Measurements from ENCODE around the gene HLA-G.

The HLA-G gene

GRCh38 chr6:29816030-29816429 is 11.6 kb upstream of the HLA-G start:
- DNase-seq (ENCODE audit: low spot score) = no peak

- no peak for DNase-seq (ENCODE audit: low spot score)
Observed at GRCh38 chr6:29818892-29819291, 8.7 kb upstream of the HLA-G start.

DNA sequence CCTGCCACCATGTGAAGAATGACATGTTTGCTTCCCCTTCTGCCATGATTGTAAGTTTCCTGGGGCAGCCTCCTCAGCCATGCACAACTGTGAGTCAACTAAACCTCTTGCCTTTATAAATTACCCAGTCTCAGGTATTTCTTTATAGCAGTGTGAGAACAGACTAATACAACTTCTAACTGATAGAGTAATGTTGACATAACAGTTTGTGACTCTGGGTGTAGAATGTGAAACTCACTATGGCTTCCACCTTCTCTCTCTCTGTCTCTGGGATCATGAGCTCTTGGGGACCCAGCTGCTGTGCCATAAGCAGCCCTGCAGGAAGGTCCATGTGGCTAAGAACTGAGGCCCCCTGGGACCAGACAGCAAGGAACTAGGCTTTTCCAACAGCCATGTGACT is 3.5 kb upstream of the HLA-G start:
- DNase-seq (ENCODE audit: low spot score) = no peak

DNA sequence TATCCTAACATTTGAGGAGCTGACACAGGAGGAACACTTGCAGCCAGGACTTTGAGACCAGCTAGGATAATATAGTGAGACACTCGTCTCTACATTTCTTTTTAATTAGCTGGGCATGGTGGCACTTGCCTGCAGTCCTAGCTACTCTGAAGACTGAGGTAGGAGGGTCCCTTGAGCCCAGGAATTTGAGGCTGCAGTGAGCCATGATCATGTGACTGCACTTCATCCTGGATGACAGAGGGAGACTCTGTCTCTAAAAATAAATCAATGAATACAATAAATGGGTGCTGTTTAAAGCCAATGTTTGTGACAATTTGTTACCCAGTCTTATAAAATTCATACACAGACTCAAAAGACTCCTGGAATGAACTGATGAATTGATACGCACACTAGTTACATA is 1.8 kb upstream of the HLA-G start:
- DNase-seq (ENCODE audit: low spot score) = no peak

GRCh38 chr6:29826271-29826670 is 1.4 kb upstream of the HLA-G start:
- no peak for DNase-seq (ENCODE audit: low spot score)

- no peak for DNase-seq (ENCODE audit: low spot score)
Observed at GRCh38 chr6:29828471-29828797, 809 bp downstream of the HLA-G start.

GRCh38 chr6:29829766-29830165 is 2.1 kb downstream of the HLA-G start:
- no peak for DNase-seq (ENCODE audit: low spot score)

DNA sequence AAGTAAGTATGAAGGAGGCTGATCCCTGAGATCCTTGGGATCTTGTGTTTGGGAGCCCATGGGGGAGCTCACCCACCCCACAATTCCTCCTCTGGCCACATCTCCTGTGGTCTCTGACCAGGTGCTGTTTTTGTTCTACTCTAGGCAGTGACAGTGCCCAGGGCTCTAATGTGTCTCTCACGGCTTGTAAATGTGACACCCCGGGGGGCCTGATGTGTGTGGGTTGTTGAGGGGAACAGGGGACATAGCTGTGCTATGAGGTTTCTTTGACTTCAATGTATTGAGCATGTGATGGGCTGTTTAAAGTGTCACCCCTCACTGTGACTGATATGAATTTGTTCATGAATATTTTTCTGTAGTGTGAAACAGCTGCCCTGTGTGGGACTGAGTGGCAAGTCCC is 2.8 kb downstream of the HLA-G start:
- DNase-seq (ENCODE audit: low spot score) = no peak

GRCh38 chr6:29831776-29832175 is 4.2 kb downstream of the HLA-G start:
- DNase-seq (ENCODE audit: low spot score) = no peak

GRCh38 chr6:29834564-29835436 is 7.2 kb downstream of the HLA-G start:
- no peak for DNase-seq (ENCODE audit: low spot score)

DNA sequence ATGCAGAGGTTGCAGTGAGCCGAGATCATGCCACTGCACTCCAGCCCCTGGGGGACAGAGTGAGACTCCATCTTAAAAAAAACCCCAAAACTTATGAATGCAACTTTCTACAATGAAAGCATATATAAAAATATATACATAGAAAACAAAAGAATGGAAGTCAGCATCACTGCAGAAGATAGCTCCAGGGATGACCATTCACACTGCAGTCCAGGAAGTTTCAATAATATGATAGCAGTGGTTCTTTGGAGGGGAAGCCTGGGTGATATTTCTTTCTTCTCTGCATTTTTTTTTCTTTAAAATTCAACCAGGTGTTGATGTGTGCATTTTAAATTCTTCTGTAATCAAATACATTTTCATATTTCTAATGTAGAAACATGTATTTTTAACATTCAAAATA is 12.3 kb downstream of the HLA-G start:
- no peak for DNase-seq (ENCODE audit: low spot score)

GRCh38 chr6:29841030-29841429 is 13.4 kb downstream of the HLA-G start:
- DNase-seq (ENCODE audit: low spot score) = no peak

DNA sequence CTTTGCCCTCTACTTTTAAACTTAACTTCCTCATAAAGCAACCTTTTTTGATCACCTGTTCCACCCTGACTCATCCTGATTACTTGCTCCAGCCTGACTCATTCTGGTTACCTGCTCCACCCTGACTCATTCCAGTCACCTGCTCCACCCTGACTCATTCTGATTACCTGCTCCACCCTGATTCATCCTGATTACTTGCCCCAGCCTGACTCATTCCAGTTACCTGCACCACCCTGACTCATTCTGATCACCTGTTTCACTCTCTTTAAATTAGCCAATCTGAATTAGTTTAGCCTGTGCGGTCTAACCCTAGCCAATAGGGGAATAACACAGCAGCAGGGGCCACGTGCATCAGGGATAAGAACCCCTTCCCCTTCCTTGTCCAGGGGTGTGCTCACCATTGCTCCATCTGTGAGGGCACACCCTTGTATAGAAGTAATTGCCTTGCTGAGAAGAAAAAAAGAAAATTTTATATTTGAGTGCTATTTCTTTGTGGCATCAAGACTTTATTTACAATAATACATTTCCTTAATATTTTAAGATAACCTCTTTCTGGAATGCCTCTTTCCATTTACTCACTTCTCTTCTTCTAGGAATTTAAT is 17.9 kb downstream of the HLA-G start:
- DNase-seq (ENCODE audit: low spot score) = no peak

- DNase-seq (ENCODE audit: low spot score) = peak; percentile 61
Observed at GRCh38 chr6:29847871-29848630, 20.4 kb downstream of the HLA-G start.

GRCh38 chr6:29850011-29850553 is 22.5 kb downstream of the HLA-G start:
- DNase-seq (ENCODE audit: low spot score) = no peak

DNA sequence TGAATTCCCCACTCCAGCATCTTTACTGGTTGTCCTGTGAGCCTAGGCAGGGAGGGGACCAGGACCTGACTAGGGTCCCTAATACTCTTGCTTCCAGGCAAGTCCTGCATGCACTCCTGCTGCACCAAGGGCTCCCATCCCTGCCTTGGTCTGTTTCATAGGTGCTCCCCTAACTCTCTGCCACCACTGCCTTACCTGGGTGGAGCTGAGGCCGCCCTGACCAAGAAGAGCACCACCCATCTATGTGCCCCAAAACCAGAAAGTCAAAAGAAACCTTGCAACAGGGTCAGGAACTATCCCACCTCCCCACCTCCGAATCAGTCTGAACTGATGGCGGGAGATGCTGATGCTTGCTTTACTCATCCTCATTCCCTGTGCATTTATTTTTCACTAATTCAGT is 23.6 kb downstream of the HLA-G start:
- DNase-seq (ENCODE audit: low spot score) = no peak

GRCh38 chr6:29853245-29853644 is 25.6 kb downstream of the HLA-G start:
- no peak for DNase-seq (ENCODE audit: low spot score)

- DNase-seq (ENCODE audit: low spot score) = no peak
Observed at GRCh38 chr6:29858006-29858405, 30.4 kb downstream of the HLA-G start.

DNA sequence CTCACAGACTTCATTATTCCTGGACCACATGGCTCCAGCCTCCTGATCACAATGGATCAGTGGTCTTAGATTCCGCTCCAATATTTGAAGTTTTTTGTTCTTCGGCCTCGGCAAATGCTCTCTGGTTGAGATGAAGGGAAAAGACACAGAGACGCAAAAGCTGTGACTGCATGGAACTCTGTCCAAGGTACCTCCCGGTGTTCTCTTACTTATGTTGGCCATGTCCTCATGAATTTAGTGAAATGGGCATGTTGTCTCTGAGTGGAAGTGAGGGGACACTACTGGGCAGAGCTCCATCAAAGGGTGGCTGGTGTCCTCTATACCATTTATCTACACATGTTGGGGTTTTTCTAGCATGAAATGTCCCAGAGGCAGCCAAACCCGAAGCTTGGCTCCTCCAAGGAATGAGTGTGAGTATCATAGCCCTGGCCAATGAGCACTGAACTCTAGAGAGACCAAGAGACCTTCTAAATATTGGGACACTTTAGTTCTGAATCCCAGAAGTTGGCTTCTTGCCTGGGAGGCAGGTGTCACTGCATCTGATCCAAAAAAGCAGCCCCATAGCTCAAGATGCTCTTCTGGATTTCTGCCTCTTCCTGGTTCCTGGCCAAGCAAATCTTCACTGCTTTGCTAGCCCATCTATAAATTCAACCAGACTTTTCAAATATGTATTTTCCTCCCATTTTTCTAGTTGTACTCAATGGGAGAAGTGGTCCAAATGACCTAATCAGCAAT is 34.1 kb downstream of the HLA-G start:
- no peak for DNase-seq (ENCODE audit: low spot score)

GRCh38 chr6:29864037-29864810 is 36.6 kb downstream of the HLA-G start:
- no peak for DNase-seq (ENCODE audit: low spot score)

GRCh38 chr6:29865631-29866030 is 38.0 kb downstream of the HLA-G start:
- no peak for DNase-seq (ENCODE audit: low spot score)
